ENCODE results near the gene CAT.
A peak's percentile ranks its signal among the peaks of the same experiment; 100 is the strongest.

Gene CAT

DNA sequence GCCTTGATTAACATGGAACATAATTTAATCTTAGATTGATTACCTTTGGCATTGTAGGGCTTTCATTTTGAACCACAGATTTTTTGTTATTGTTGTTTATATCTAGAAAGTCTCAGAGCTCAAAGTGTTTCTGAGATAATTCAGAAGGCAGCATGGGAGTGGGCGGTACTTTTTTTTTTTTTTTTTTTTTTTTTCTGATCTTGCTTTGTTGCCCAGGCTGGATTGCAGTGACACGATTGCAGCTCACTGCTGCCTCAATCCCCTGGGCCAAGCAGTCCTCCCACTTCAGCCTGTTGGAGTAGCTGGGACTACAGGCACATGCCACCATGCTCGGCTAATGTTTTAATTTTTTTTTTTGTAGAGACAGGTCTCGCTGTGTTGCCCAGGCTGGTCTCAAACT, 21.5 kb downstream of the CAT start:
- no peak for DNase-seq (ENCODE audit: extremely low read depth, low read depth)
- TF ChIP-seq, protein P1, sequence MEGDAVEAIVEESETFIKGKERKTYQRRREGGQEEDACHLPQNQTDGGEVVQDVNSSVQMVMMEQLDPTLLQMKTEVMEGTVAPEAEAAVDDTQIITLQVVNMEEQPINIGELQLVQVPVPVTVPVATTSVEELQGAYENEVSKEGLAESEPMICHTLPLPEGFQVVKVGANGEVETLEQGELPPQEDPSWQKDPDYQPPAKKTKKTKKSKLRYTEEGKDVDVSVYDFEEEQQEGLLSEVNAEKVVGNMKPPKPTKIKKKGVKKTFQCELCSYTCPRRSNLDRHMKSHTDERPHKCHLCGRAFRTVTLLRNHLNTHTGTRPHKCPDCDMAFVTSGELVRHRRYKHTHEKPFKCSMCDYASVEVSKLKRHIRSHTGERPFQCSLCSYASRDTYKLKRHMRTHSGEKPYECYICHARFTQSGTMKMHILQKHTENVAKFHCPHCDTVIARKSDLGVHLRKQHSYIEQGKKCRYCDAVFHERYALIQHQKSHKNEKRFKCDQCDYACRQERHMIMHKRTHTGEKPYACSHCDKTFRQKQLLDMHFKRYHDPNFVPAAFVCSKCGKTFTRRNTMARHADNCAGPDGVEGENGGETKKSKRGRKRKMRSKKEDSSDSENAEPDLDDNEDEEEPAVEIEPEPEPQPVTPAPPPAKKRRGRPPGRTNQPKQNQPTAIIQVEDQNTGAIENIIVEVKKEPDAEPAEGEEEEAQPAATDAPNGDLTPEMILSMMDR (IDR thresholded peaks at IDR 0.05; ENCODE audit: low read depth, low read length): no peak

DNA sequence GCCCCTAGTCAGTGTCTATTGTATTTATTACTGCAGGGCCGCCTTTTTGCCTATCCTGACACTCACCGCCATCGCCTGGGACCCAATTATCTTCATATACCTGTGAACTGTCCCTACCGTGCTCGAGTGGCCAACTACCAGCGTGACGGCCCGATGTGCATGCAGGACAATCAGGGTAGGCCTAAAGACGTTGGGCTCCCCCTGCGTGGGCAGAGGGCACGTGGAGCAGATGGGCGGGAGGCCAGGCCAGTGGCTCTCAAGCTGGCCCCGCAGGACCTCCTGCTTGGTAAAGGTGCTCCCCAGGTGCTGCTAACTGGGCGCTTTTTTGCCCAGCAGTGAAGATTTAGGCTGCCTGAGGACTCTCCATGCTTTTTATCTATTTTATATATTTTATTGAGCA, 22.5 kb downstream of the CAT start:
- TF ChIP-seq, protein P1 (IDR thresholded peaks at IDR 0.05; ENCODE audit: low read depth, low read length): no peak
- DNase-seq (ENCODE audit: extremely low read depth, low read depth): no peak

DNA sequence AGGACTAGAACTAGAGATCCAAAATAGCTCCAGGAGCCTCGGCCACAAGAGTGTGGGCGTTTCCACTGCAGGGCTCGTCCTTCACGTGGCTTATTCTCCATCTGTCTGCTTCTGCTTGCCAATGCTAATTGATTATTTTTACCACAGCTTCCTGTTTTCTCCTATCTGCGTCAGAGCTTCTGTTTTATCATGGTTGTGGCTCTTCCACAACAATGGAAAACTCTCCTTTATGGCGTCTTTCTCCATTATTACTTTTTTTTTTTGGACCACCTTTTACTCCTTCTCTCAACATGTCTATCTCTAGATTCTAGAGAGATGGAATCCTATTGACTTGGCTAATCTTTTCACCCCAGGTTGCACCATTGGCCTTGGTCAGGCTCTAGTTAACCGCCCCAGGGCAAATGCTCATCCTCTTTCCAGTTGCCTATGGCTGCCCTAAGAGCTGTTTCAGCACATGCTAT, 25.9 kb downstream of the CAT start:
- TF ChIP-seq, protein P1 (IDR thresholded peaks at IDR 0.05; ENCODE audit: low read depth, low read length): no peak
- no peak for DNase-seq (ENCODE audit: extremely low read depth, low read depth)

DNA sequence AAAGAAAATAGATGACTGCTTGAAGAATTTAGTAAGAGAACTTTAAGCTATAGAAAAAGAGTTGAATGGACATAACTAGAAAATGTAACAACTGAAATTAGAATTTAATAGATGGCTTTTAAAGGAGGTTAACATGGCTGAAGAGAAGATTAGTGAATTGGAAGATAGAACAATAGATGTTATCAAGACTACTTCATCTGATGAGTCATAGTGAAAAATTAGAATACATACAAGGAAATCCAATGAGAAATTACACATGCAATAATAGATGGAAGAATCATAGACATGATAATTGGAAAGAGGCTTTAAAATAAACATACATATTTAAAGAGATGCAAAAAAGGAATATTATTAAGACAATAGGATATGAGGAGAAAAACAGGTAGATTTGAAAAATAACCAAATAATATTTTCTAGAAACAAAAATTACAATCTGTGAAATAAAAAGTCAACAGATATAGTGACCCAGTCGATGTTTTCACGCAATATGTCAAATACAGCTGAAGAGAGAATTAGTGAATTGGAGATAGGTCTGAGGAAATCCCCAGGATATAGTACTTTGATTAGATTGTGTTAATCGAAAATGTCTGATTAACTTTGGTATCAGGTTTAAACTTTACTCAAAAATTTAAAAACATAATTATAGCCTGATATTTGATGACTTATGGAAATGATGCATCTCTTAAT, 28.2 kb downstream of the CAT start:
- DNase-seq (ENCODE audit: extremely low read depth, low read depth): no peak
- TF ChIP-seq, protein P1 (IDR thresholded peaks at IDR 0.05; ENCODE audit: low read depth, low read length): no peak

DNA sequence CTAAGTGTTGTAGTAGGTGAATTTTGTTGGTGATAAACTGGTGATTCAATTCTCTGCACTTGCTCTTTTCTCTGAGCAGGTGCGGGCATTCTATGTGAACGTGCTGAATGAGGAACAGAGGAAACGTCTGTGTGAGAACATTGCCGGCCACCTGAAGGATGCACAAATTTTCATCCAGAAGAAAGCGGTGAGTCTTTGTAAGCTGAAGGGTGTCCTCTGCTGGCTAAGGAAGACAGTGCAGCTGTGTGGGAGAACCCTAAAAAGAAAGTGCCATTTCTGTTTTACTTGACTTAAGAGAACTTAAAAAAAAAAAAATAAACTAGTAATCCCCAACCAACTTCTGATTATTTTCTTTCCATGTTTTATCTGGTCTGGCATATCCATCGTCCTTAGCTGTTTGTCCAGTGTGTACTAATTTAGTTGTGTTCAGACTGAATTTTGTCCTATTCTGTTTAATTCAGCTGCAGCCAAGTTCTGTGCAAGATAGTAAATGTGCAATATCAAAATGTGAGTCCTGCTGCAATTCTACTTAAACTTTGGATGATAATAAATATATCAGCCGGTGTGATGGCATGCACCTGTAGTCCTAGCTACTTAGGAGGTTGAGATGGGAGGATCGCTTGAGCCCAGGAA, 29.6 kb downstream of the CAT start:
- DNase-seq (ENCODE audit: extremely low read depth, low read depth): no peak
- TF ChIP-seq, protein P1 (IDR thresholded peaks at IDR 0.05; ENCODE audit: low read depth, low read length): peak; percentile 58

DNA sequence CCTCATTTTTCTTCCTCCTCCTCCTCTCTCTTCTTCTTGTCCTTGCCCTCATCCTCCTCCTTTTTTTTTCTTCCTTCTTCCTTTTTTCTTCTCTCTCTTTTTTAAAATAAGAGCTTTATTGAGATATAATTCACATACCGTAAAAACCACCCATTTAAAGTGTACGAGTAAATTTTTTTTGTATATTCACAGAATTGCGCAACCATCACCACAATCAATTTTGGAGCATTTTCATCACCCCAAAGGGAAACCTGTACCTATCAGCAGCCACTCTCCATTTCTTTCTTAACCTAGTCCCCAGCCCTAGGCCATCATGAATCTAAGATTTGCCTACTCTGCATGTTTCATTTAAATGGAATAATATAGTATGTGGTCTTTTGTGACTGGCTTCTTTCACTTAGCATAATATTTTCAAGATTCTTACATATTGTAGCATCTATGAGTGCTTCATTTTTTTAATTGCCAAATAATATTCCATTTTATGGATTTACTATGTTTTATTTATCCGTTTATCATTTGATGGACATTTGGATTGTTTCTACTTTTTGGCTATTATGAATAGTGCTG, 35.0 kb downstream of the CAT start:
- TF ChIP-seq, protein P1 (IDR thresholded peaks at IDR 0.05; ENCODE audit: low read depth, low read length): no peak
- DNase-seq (ENCODE audit: extremely low read depth, low read depth): no peak

DNA sequence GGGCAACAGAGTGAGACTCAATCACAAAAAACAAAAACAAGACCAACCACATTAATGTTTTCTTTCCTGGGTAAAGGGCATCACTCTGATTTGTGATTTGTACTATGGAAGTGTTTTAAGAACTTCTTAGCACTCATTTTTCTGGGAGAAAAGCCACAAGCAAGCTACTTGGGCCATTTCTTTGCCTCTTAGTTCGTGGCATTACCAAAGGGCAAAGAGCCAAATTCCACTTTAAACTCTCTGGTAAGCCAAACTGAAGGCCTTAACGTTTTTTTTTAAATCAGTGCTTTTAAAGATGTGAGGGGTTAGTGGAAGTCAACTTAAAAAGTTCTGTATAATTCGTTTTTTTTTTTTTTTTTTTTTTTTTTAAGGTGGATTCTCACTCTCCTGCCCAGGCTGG, 36.9 kb downstream of the CAT start:
- TF ChIP-seq, protein P1 (IDR thresholded peaks at IDR 0.05; ENCODE audit: low read depth, low read length): no peak
- no peak for DNase-seq (ENCODE audit: extremely low read depth, low read depth)

Measured in AG09319 (cell line).